Tibial nerve (tissue), 3 donors: ENCODE measurements around the gene PCSK2.

Experiments used
- POLR2A ChIP-seq, 2 donors: fragments of 450-650 bp; IDR thresholded peaks; one replicate each; pipeline ENCODE4 v1.6.1; 2017; ENCODE audit warnings: antibody characterized with exemption in 2 of 2, mild to moderate bottlenecking in 2 of 2, moderate library complexity in 2 of 2
- TF ChIP-seq, protein P1 (sequence below), 5 experiments: fragments of 200-600 bp in 3 of 5; fragments of 450-650 bp in 2 of 5; sonication (generic) in 3 of 5; IDR thresholded peaks; one replicate each; pipeline ENCODE4 v1.5.1; 2016 to 2019; ENCODE audit warnings: antibody characterized with exemption in 5 of 5, mild to moderate bottlenecking in 3 of 5, moderate library complexity in 2 of 5

DNA sequence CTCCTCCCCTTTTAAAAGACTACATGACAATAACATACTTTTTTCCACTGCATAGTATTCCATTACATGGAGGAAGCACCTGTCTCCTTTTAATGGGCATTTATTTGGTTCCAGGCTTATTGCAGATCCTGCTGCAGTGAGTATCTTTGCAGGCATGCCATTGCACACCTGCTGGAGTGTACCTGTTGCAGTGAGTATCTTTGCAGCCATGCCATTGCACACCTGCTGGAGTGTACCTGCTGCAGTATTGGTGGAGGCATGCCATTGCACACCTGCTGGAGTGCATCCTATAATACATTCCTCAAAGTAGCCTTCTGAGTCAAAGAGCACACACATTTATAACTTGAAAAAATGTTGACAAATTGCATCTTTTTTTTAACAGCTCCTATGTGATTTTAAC lies 302.7 kb downstream of the PCSK2 start:
- TF ChIP-seq POLR2A (IDR thresholded peaks at IDR 0.05): no peak
- TF ChIP-seq, protein P1, sequence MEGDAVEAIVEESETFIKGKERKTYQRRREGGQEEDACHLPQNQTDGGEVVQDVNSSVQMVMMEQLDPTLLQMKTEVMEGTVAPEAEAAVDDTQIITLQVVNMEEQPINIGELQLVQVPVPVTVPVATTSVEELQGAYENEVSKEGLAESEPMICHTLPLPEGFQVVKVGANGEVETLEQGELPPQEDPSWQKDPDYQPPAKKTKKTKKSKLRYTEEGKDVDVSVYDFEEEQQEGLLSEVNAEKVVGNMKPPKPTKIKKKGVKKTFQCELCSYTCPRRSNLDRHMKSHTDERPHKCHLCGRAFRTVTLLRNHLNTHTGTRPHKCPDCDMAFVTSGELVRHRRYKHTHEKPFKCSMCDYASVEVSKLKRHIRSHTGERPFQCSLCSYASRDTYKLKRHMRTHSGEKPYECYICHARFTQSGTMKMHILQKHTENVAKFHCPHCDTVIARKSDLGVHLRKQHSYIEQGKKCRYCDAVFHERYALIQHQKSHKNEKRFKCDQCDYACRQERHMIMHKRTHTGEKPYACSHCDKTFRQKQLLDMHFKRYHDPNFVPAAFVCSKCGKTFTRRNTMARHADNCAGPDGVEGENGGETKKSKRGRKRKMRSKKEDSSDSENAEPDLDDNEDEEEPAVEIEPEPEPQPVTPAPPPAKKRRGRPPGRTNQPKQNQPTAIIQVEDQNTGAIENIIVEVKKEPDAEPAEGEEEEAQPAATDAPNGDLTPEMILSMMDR (IDR thresholded peaks at IDR 0.05): no peak
